Stimulated activated CD4-positive, alpha-beta T cell treated with anti-CD3 and anti-CD28 coated beads, Interleukin-2, amount 100 ng/mL, for 48 hours (primary cell): Measurements from ENCODE around the gene GPR35.

Experiments
- DNase-seq, 2 donors: peaks; one replicate each; pipeline ENCODE4 v3.0.0-alpha.2; 2020

Gene GPR35

DNA sequence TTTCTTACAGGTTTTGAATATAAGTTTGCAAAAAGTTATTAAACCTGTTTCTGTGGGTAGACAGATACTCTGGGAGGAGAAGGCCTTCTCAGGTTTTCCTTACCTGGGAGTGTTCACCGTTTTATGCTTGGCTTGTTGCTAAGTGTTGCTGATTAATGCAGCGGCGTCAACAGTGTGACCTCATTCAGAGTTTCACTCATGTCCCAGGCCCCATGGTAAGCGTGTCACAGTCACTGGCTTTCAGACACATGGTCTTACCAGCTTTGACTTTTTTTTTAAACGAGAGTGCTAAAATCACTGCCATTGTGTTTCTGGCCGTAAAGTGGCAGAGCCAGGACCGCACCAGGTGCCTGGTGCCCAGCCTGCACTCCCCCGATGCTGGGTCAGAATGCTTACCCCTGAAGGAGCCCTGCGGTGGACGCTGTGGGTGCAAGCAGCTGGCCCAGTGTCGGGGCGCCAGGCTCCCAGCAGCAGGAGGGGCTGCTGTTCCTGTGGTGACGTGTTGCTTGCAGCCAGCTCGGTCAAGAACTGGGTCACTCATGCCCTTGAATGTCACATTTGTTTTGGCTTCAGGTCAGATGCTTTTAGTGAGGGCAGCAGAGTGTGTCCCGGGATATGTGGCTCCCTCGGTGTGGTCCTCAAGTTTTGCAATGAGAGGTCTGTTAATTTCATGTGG is 35.3 kb upstream of the GPR35 start:
- DNase-seq: no peak

DNA sequence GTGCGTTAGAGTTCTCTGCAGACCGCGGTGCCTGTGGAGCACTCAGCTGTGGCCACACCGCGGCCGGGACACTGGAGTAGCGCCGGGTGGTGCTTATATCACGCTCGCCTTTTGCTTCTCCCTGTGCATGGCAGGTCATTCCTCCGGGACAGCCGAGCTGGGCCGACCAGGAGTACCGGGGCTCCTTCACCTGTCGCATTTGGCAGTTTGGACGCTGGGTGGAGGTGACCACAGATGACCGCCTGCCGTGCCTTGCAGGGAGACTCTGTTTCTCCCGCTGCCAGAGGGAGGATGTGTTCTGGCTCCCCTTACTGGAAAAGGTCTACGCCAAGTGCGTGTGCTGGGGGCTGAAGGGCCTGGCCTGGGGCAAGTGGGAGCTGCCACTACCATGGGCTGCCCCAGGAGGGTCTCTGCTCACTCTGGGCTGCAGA is 34.6 kb upstream of the GPR35 start:
- DNase-seq: no peak

DNA sequence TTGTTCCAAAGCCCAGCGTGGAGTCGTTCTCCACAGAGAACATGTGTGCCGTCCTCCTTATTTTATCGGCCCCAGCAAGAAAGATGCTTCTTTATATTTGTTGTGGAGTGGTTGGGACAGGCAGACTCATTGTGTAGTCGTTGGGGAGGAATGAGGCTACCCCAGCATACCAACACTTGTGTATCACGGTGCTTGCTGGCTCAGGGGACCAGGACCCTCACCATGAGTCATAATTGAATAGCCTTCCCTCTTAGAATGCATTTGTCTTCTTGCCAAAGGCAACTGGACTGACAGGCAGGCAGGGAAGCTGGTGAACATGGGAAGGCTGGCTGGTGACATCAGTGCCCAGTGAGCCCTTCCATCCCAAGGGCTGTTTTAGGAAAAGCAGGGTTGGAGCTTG is 34.1 kb upstream of the GPR35 start:
- DNase-seq: no peak

DNA sequence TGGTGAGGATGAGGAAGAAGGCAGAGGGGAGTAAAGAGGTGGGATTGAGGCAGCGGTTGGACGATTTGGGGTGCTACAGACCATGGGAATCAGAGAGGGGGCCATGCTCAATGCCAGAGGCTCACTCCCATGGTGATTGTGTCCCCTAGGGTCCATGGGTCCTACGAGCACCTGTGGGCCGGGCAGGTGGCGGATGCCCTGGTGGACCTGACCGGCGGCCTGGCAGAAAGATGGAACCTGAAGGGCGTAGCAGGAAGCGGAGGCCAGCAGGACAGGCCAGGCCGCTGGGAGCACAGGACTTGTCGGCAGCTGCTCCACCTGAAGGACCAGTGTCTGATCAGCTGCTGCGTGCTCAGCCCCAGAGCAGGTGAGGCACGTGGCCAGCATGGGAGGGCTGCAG is 33.5 kb upstream of the GPR35 start:
- no peak for DNase-seq

DNA sequence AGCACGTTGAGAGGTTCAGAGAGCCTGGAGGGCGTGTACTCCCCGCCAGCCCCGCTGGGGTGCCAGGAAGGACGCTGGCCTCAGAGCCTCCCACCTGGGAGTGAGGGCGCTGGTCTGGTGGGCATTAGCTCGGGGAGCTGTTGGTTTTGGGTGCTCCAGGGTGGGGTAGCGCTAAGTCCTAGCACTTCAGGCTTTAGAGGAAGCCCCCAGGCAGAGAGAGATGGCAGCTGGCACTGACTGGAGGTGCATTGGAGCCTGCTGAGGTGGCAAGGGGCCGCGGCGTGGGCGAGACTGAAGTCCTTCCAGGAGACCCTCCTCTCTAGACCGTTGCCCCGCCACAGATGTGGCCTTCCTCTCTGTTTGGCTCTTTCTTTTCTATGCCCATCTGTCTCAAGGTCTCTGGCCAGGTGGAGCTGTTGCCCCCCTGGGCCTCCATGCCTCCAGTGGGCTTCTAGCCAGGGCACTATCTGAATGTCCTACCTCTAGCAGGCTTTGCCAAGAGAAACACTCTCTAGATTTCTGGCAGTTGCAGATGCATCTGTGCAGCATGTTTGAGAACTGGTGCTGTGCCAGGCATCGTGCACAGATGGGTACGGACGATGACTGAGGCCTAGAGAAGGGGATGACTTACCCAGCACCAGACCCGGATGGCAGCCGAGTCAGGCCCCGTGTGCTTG is 32.1 kb upstream of the GPR35 start:
- no peak for DNase-seq

DNA sequence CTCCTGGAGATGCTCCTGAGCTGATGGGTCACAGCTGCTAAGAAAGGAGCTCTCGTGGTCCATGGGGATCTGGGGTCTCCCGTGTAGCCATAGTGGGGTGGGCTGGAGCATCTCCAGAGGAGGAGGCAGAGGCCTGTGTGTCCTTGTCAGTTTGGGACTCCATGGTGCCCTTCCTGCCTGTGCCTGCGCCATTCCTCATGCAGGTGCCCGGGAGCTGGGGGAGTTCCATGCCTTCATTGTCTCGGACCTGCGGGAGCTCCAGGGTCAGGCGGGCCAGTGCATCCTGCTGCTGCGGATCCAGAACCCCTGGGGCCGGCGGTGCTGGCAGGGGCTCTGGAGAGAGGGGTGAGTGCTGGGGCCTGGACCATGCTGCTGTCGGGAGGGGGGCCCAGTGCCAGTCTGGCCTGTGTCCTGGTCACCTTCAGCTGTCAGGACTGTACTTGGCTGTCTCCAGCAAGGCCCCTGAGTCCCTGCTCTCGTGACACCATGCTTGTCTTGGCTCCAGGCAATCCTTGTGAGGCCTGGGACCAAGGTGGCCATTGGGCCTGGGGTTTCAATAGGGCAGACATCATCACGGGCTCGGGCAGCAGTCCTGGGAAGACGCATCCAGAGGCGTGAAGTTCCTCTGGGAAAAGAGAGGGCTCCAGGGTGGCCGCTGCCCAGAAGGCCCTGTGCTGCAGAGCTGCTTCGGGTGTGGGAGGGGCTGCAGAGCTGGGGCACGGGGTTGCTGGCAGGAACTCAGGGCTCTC is 31.4 kb upstream of the GPR35 start:
- DNase-seq: no peak

DNA sequence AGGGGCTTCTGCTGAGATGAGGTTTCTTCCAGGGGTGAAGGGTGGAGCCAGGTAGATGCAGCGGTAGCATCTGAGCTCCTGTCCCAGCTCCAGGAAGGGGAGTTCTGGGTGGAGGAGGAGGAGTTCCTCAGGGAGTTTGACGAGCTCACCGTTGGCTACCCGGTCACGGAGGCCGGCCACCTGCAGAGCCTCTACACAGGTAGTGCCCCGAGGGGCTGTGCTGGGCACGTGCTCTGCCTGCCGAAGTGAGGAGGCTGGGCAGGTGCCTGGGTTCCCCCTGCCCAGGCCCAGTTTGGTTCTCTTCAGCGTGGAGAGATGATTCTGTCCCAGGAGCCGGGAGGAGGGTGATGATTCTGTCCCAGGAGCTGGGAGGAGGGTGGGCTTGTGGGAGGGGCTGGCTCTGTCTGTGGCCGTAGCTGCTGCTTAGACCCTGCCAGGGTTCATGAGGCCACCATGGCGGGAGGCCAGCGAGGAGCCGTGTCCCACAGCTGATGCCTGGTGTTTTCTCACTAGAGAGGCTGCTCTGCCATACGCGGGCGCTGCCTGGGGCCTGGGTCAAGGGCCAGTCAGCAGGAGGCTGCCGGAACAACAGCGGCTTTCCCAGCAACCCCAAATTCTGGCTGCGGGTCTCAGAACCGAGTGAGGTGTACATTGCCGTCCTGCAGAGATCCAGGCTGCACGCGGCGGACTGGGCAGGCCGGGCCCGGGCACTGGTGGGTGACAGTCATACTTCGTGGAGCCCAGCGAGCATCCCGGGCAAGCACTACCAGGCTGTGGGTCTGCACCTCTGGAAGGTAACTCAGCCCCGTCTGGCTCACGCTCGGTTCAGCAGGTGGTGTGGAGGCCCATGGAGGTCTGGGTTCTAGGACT is 30.5 kb upstream of the GPR35 start:
- DNase-seq: no peak

DNA sequence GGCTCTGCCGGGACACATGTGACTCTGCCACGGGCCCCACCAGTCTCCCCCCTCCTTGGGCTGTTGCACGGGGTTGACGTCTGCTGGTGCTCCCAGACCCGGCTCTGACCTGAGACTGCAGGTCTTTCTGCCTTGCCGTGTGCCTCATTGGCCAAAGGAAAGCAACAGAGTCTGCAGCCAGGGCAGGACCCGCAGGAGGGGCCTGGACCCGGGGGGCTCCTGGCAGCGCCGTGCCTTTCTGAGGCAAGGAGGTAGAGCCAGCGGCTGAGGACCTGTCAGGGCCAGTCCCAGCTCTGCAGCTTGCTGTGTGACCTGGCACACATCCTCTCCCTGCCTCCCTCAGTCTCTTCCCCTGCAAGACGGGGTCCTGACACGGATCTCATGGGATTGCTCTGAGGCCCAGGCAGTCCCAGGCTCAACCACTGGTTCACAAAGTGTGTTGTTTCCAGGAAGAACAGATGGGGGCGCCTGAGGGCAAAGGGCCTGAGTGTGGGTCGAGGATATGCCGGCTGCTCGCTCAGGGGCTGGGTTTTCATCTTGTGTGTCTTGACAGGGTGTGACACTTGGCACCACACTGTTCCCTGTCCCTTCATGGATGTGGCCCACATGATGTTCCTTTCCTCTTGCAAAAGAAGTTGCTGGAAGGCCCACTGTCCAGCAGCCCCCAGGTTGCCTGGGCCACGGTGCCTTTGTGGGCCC is 29.8 kb upstream of the GPR35 start:
- DNase-seq: peak; percentile 22 to 26

DNA sequence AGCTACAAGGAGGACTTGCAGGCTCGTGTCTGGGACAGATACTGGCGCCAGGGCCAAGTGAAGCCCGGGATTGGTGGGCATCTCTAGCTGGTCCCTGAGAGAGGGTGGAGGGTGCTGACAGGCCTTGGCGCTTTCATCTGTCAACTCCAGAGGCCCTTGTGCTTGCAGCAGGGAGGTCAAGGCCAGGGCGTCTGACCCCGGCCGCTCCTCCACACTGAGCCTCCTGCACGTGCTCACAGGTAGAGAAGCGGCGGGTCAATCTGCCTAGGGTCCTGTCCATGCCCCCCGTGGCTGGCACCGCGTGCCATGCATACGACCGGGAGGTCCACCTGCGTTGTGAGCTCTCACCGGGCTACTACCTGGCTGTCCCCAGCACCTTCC is 29.2 kb upstream of the GPR35 start:
- DNase-seq: no peak

DNA sequence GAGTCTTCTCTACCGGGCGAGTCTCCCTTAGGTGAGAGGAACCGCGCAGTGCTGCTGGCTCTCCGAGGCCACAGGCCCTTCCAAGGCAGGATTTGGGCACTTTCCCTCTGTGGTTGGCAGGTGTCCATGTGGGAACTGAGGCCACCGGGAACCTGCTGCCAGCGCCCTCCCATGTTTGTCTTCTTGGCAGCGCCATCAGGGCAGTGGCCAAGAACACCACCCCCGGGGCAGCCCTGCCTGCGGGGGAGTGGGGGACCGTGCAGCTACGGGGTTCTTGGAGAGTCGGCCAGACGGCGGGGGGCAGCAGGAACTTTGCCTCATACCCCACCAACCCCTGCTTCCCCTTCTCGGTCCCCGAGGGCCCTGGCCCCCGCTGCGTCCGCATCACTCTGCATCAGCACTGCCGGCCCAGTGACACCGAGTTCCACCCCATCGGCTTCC is 28.8 kb upstream of the GPR35 start:
- no peak for DNase-seq

DNA sequence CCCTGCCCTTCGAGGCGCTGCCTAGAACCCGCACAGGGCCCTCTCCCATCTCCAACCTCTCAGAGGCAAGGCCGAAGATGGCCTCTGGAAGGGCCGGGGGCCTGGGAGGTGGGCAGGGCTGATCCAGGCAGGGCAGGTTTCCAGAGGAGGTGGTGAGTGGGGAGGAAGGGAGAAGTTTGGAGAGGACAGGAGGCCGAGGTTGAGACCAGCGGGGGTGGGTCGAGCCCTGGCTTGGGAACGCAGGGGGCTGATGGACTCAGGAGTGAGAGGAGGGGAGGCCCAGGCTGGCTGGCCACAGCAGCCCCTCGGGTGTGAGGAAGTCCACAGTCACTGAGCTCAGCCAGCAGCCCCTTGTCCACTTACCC is 28.2 kb upstream of the GPR35 start:
- DNase-seq: no peak

DNA sequence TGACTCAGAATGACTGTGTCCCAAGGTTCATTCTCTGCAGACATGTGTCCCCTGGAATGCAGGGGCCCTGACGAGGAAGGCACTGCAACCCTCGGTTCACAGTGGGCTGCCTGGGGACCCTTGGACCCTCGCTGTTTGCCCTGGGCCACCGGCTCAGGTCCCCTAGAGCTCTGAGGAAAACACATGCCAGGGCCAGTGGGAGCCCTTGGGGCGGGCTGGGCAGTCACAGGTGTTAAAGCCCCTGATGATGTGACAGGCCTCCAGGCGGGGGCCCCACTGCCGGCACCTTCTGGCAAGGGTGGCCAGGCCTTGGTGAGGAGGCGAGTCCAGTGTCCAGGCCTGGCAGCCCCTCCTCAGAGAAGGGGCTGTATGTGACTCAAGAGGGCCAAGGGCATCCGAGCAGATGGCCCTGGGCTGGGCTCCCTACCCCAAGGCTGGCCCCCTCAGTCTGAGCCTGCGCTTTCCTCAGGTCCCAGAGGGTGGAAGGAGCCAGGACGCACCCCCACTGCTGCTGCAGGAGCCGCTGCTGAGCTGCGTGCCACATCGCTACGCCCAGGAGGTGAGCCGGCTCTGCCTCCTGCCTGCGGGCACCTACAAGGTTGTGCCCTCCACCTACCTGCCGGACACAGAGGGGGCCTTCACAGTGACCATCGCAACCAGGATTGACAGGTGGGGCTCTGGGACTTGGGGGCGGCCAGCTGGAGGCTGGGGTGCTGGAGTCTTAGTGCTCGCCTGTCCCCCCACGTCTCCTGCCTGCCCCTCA is 27.7 kb upstream of the GPR35 start:
- no peak for DNase-seq

DNA sequence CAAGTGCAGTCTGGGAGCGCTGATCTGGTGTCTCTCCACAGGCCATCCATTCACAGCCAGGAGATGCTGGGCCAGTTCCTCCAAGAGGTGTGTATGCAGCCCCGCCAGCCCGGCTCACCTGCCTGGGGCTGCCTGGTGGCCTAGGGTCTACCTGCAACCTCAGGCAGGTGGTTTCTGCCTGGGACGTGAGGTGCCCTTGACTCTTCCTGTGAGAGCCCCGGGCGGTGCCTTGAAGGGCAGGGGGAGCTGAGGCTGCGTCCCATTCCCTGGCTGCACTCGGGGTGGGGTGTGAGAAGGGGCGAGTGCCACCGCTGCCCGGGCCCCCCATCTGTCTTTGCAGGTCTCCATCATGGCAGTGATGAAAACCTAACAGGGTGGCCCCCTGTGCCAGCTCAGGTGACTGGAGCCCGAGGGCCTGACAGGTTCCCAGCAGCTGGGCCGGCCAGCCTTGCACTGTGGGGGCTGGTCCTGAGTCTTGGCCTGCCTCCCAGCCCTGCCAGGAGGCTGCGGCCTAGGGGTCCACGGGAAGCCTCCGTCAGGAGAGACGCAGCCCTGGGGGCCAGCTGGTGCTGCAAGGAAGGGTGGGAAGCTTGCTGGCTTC is 26.9 kb upstream of the GPR35 start:
- DNase-seq: no peak

DNA sequence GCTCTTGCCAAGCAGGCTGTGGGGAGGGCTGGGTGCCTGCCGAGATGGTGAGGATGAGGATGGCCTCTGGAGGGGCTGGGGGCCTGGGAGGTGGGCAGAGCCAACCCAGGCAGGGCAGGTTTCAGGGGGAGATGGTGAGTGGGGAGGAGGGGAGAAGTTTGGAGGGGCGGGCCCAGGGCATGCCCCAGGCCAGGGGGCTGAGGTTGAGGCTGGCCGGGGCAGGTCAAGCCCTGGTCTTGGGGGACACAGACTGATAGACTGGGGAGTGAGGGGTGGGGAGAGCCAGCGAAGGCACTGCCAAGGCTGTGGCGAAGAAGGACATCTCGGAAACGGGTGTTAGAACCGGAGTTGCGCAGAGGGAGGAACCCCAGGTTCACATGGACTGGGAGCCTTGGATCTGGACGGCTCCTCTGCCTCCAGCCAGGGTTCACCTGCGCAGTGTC is 26.1 kb upstream of the GPR35 start:
- no peak for DNase-seq

DNA sequence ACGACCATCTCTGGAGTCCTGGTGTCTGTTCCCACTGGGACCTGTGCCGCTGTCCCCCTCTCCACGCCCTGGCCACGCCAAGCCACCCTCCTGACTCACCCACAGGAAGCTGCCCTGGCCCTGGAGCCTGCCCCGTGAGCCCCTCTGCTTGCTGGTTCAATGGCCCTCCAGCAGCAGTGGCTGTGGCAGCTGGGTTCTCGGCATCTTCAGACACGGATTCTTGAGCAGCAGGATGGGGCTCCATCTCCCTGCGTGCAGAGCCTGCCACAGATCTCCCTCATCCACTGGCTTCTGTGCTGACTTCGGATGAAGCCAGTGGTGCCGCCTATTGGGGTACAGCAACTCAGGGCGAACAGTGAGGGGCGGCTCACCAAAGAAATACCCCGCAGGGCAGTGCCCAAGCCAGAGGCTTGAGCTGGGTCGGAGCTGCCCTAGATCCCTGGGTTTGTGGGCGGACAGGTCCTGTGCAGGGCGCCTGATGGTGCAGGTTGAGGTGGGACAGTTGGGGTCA is 24.8 kb upstream of the GPR35 start:
- DNase-seq: no peak

DNA sequence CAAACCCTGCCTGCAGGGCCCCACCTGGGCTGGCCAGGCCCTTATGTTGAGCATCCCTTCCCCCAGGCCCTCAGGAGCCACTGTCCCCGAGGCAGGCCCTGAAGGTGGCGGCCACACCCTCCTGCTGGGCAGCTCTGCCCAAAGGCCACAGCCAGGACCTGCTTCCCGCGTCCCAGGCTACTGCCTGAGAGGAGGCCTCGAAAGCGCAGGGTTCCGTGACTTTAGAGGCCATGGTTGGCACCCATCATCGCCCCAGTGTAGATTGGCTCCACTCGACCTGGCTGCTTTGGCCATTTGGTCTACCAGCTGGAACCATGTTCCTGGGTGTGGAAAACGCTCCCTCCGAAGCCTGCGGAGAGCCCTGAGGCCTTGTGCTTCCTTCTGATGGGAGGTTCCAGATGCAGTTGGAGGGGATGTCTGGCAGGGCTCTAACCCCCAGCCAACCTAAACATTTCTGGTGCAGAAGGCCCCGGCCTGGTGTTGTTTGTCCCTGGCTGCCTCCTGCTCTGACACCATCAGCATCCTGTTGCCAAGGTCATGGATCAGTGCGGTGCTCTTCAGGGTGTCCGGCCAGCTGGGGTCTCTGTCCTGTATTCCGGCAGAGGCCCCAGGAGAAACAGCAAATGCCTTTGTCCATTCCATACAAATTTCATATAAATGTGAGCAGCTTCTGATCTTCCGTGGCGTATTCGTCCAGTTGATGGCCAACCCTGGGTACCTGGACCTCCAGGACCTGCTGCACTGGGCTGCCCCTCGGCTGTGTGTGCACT is 24.0 kb upstream of the GPR35 start:
- no peak for DNase-seq

DNA sequence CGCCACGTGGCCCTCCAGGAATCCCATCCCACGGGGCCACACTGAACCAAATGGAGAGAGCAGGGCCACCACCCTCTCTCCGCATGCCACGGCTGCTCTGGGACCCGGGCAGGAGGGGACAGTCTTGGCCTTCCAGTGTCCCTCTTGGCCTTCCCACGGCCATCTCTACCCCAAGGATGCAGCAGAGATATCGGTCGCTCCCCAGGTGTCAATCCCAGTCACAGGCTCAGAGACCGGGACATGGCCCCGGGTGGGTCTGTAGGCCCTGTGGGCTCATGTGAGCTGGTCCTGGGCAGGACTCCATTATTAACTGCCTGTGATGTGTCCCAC is 23.5 kb upstream of the GPR35 start:
- no peak for DNase-seq

DNA sequence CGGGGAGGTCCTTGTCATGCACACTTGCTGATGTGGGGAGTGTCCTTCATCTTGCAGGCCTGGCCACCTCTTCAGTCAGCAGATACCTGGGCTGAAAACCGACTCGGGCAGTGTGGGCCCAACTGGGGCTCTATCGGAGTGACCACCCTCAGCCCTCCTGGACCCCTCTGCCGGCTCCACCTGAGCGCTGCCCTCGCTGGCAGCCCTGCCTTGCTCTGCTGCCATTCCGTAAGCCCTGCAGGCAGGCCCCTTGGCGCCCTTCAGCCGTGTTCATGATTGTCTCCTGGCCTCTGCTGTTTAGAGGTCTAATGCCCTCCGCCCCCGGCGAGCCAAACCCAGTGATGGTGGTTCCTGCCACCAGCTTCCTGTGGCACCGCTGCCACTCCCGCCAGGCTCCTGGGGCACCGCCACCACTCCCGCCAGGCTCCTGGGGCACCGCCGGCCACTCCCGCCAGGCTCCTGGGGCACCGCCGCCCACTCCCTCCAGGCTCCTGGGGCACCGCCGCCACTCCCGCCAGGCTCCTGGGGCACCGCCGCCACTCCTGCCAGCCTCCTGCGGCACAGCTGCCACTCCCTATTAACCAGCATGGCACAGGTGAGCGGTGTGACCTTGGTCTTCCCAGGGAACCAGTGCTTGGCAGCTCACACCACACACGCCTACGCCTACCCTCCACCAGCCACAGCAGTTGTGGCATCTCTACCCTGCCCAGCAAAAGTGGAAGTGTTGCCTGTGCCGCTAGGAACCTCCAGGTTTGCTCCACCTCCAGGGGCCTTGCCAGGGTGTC is 22.8 kb upstream of the GPR35 start:
- DNase-seq: no peak

DNA sequence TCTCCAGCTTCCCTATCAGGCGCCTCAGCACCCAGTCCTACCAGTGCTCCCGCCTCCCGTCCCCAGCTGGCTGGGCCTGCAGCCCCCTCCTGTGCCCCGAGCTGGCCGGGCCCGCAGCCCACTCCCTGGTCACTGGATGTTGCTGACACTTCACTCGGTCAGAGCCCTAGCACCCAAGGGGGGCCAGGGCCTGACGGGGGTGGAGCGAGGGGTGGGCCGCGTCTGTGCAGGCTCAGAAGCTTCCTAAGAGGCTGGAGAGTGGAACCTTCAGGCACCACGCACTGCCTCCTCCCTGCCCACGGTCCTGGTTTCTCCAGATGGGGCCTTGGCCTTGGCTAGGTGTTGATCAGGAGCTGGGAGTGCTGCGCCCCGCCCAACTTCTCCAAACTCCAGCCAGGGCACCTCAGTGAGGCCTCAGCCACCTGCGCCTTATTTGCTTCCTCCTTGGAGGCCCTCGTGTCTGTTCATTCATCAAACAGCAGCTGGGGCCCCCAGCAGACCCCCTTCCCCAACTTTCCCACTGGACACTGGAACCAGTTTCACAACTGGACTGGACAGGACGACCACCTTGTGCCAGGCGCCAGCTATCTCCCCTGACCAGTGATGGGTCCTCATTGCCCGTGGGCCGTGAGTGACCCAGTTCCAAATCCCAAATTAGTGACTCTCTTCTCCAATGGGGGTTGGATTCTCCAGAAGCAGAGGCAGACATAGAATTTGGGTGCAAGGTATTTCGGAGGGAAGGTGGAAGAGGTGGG is 22.0 kb upstream of the GPR35 start:
- DNase-seq: no peak
